NCI-H1105 (cell line): ENCODE measurements around the gene SPACA6.
"Not testable (repeated sequence)": the region's sequence is repeated elsewhere in the genome, so short reads cannot be mapped to it uniquely, and the experiment has no call there.

Experiments used
- DNase-seq: peaks from one replicate; lab custom pipeline; 2025; lab: John Stamatoyannopoulos, UW

The SPACA6 gene, protein sequence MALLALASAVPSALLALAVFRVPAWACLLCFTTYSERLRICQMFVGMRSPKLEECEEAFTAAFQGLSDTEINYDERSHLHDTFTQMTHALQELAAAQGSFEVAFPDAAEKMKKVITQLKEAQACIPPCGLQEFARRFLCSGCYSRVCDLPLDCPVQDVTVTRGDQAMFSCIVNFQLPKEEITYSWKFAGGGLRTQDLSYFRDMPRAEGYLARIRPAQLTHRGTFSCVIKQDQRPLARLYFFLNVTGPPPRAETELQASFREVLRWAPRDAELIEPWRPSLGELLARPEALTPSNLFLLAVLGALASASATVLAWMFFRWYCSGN

DNA sequence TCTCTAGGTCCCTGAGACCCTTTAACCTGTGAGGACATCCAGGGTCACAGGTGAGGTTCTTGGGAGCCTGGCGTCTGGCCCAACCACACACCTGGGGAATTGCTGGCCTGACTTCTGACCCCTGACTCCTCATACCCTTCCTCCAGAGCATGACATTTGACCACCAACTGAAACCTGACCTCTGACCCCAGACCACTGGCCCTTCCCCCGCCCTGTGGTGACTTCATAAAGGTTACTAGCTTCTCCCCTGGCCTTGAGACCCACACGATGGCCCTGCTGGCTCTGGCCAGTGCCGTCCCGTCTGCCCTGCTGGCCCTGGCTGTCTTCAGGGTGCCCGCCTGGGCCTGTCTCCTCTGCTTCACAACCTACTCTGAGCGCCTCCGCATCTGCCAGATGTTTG is at the start of gene SPACA6:
TSS of gene SPACA6 (plus strand) at position 71 of the 400 bp plus-strand sequence. CDS start at position 268, 197 bp downstream.
- DNase-seq = no peak

DNA sequence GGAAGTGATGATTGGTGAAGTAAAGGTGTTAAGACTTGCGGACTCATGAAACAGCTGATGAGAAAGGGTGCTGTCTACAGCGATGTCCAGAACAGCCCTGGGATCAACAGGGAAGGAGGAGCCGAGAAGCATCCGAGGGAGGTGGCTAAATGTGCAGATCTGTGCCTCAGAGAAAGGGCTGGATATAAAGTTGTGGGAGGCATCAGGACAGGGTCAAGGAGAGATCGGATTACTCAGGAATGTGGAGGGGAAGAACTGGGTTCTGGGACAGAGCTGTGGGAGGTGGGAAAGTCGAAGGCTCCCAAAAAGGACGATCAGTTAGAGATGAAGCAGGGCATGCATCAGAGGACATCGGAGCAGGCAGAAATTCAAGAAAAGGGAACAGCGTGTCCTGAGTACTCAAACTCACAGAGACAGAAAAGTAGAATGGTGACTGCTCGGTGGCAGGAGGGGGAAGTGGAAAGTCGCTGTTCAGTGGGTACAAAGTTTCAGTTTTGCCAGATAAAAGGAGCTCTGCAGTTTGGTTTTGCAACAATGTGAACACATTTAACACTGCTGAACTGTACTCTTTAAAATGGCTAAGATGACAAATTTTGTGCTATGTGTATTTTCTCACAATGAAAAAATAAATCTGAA is 48.4 kb upstream of the SPACA6 start:
- DNase-seq = no peak

DNA sequence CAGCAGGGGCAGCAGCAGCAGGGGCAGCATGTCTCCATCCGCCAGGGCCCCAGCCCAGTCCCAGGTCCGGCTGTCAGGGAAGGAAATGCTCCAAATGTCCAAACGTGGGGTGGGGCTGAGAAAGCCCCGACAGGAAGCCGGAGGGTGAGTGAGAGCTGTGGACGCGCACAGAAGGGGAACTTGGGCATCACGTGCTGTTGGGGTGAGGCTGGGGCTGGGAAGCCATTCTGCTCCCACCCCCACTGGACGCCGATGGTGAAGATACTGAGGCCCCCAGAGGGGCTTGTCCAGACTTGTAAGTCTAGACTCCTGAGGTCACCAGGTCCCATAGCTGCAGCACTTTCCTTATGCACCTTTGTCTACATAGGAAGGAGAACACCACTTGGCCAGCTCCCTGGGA is 46.4 kb upstream of the SPACA6 start, which contains the start of gene SIGLEC14:
TSS of gene SIGLEC14 (minus strand) at position 96 of the 400 bp plus-strand sequence. CDS start at position 30, 66 bp downstream.
- DNase-seq = not testable (repeated sequence)

DNA sequence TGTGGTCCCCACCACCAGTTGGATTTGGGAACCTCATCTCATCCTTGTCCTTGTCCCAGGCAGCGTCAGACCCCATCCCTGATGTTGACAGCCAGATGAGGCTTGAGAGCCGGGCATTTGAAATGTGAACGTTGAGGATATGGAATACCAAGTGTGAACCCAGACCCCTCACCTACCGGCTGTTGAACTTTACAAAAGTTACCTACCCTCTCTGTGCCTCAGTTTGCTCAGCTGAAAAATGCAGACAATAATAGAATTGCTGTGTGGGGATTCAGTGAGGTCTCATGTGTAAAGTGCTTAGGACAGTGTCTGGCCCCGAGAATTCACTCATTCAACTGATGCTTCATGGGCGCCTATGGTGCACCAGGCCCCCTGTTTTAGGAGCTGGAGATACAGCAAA is 45.8 kb upstream of the SPACA6 start:
- DNase-seq = no peak

DNA sequence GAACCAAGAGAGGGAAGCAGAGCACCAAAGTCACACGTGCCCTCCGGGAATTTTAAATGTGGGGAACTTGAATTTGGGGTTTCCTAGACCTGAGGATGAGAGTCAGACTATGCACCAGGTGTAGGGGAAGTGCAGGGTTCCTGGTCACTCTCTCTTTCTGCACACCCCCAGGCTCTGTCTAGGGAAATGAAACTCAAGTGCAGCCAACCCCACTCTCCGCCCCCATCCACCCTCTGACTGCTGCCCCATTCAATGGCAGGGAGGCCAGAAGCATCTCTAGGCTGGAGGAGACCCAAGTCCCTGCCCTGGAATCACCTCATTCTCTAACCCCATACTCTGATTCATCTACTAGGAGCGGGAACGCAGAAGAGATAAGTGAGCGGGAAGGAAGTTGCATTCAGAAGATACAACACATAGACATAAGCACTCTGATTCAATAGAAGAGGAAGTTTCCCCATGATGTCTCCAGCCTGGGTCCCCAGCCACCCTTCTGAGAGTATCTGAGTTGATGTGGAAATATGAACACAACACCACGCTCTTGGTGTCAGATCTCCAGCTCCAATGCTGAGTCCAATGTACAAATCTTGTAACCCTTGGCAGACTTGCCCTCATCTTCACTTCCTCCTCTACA is 41.8 kb upstream of the SPACA6 start:
- no peak for DNase-seq

DNA sequence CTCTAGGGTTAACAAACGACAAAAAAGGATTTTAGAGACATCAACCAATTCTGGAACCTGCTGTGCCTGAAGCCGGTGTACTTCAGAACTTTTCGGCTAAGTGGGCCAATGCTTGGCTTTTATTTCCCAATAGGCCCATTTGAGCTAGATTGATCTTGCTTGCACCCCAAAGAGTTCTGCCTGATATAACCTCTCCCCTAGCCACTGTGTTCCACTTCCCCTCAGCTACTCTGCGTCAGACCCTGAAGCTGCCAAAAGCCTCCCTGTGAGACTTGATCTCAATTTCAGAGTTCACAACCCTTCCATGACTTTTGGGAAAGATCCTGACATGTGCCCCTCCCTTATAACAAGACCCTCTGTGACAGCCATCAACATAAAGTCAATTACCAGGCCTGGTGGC is 40.9 kb upstream of the SPACA6 start:
- no peak for DNase-seq

DNA sequence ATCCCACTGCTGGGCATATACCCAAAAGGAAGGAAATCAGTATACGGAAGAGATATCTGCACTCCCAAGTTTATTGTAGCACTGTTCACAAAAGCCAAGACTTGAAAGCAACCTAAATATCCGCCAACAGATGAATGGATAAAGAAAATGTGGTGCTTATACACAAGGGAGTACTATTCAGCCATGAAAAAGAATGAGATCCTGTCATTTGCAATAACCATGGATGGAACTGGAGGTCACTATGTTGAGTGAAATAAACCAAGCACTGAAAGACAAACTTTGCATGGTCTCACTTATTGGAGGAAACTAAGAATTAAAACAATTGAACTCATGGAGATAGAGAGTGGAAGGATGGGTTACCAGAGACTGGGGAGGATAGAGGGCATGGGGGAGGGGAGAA is 40.0 kb upstream of the SPACA6 start:
- no peak for DNase-seq

DNA sequence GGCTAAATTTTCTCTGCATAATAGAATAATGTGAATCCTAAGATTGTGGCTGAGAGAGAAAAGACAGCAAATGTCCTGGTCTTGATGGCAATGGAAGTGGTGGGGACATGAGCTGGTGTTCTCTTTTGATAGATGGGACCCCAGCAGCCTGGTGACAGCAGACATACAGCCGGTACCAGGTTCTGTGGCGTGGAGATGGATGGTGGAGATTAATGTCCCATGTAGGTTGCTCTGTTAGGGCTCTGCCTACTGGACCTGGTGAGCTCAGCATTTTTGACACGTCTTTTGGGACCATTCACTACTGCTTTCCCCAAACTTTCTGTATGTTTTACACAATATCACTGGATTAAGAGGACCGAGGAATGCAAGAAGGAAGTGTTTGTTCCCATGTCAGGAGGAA is 38.3 kb upstream of the SPACA6 start:
- no peak for DNase-seq

DNA sequence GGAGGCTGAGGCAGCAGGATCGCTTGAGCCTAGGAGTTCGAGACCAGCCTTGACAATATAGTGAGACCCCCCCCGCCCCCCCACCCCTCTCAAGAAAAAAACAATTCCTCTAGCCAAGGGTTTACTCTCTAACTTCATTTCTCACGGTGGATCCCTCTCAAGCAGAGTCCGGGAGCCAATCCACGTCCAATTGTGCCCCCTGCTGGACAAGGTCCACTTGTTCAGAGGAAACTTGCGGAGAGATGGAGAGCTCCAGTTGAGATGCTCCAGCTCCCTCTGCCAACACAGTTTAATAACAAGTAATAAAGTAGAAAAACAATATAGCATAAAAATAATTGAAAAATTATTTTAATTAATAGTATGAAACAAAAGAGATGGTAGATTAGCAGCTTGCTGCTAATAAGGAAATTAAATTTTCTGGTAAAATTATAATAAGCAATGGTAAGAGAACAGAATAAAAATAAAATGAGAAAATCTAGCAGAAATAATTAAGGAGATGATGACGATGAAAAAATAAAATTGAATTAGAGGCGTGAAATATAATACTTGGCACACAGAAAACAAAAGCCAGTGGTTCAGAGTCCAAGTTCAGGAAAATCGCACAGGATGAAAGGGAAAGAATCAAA is 32.0 kb upstream of the SPACA6 start:
- peak; percentile 47 for DNase-seq

DNA sequence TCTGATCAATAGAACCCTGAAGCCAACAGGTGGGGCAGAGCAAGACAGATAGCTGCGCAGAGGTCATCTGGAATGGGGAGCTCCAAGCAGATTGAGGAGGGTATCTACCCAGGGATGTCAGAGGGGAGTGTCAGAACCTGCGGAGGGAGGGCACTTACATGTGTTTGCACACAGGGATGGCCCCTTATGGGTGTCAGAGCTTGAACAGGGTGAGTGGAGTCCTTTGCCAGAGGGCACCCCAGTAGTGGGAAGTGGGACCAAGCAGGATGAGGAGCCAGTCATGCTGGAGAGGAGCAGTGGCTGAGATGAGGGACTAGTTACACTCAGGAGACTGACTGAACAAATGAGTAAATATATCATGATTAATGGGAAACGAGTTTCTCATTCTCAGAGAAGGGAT is 29.5 kb upstream of the SPACA6 start:
- no peak for DNase-seq

DNA sequence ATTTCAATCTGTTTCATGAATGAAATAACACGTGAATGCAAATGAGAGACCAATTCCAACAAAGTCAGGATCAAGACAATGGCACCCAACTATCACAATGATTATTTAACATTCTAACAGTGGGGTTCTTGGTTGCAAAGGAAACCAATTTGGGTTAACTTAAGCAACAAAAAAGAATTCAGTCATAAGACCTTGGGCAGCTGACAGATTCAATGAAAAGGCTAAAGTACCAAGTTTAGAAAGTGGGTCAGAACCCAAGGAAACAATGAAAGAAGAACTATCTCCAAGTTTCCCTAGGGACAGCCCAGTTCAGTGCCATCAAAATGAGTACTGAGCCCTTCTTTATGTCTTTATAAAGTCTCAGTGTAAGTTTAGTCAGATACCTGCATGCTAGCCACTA is 29.0 kb upstream of the SPACA6 start:
- no peak for DNase-seq

DNA sequence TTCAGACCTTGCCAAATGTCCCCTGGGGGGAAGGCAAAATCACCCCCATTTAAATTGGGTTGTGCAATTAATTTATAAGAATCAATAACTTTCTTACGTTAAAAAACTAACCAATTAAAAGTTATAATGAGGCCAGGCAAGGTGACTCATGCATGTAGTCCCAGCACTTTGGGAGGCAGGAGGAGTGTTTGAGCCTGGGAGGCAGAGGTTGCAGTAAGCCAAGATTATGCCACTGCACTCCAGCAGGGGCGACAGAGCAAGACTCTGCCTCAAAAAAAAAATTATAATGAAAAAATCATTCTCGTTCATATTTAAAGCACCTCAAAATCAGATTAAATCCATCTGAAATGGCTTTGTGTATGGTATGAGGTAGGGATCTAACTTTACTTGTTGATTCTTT is 28.1 kb upstream of the SPACA6 start:
- no peak for DNase-seq

DNA sequence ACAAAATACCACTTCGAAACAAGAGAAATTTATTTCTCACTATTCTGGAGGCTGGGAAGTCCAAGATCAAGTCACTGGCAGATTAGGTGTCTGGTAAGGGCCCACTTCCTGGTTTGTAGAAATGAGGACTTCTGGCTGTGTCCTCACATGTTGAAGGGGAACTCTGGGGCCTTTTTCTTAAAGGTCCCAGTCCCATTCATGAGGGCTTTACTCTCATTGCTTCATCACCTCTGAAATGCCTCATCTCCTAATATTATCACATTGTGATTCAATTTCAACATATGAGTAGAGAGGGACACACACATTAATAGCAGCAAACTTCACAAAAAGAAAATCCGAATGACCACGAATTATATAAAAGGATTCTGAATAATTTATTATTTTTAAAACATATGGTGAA is 24.9 kb upstream of the SPACA6 start:
- DNase-seq = no peak

DNA sequence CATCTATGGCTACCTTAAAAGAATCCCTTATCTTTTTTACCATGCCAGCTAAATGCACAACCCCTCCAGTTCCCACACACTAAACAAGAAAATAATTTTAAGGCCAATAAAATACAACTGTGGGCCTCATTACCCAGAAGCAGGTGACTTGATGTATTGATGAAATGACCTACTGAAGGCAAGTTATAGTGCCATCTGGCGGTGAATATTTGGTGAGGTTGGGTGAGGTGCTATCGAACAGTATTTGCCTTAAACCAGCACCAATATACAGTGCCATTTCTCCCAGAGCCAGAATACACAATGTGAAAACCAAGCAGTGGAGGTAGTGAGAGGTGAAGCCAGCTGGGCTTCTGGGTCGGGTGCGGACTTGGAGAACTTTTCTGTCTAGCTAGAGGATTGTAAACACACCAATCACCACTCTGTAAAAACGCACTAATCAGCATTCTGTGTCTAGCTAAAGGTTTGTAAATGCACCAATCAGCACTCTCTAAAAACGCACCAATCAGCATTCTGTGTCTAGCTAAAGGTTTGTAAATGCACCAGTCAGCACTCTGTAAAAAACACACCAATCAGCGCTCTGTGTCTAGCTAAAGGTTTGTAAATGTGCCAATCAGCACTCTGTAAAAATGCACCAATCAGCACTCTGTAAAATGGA is 17.1 kb upstream of the SPACA6 start:
- DNase-seq = not testable (repeated sequence)

DNA sequence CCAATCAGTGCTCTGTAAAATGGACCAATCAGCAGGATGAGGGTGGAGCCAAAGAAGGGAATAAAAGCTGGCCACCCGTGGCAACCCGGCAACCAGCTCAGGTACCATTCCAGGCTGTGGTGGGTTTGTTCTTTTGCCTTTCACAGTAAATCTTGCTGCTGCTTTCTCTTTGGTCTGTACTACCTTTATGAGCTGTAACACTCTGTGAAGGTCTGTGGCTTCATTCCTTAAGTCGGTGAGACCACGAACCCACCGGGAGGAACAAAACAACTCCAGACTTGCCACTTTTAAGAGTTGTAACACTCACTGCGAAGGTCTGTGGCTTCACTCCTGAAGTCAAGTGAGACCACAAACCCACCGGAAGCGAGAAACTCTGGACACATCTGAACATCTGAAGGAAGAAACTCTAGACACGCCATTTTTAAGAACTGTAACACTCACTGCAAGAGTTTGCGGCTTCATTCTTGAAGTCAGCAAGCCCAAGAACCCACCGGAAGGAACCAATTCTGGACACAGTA is 16.5 kb upstream of the SPACA6 start:
- DNase-seq = no peak

DNA sequence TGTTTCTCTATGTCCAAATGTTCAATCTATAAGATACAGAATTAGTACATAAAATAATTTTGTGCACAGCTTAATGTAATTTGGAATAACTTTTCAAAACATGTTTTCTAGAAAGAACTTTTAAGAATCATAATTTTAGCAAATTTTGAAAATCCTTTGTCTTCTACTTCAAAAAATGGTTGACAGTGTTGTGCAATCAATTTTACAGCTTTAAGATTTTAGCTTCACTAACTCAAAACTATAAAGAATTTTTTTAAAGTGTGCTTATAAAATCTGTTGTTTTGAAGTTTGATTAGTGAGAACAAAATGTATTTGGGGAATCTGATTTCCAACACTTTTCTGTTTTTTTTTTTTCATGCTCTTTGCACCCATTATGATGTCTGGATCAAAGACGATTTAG is 12.7 kb upstream of the SPACA6 start:
- no peak for DNase-seq

DNA sequence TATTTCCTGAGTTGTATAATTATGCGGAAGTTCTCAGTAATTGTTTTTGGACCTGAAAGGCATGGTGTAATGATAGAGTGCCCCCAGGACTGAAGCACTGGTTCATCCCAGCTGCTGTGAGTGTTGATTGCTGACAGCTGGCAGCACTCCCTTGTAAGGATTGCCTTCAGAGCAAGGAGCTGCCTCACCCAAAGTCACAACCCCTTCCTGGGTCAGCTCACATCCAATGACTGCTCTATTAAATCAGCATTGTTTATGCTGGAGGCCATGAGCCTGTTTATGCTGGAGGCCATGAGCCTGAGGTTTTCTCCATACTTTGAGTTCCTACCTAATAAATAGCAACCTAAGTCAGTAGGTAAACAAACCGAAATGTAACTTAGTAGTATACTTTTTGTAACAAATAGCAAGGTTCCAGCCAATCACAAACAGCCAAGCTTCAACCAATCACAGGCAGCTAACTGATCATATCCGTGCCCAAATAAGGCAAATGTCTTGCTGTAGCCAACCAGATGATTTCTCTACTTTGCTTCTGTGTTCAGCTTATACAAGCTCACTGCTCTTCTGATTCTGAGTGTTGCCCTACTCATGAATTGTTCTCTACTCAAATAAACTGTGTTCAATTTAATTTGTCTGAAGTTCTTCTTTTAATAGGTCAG is 11.7 kb upstream of the SPACA6 start:
- no peak for DNase-seq

DNA sequence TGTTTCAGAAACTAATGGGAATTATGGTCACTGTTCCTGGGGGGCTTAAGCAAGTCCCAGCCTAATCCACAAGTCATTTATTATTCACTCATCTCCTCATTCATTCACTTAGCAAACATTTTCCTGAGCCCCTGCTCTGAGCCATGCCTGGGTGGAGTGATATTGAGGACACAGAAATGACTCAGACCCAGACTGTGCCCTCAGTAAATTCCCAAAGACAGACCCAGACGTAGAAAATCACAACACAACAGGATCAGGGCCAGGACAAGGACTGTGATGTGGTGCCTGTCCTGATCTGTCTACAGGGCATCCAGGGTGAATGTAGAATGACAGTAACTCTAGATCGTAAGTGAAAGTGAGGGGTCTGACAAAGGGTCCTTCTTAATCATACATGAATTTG is 7.0 kb upstream of the SPACA6 start:
- DNase-seq = no peak

DNA sequence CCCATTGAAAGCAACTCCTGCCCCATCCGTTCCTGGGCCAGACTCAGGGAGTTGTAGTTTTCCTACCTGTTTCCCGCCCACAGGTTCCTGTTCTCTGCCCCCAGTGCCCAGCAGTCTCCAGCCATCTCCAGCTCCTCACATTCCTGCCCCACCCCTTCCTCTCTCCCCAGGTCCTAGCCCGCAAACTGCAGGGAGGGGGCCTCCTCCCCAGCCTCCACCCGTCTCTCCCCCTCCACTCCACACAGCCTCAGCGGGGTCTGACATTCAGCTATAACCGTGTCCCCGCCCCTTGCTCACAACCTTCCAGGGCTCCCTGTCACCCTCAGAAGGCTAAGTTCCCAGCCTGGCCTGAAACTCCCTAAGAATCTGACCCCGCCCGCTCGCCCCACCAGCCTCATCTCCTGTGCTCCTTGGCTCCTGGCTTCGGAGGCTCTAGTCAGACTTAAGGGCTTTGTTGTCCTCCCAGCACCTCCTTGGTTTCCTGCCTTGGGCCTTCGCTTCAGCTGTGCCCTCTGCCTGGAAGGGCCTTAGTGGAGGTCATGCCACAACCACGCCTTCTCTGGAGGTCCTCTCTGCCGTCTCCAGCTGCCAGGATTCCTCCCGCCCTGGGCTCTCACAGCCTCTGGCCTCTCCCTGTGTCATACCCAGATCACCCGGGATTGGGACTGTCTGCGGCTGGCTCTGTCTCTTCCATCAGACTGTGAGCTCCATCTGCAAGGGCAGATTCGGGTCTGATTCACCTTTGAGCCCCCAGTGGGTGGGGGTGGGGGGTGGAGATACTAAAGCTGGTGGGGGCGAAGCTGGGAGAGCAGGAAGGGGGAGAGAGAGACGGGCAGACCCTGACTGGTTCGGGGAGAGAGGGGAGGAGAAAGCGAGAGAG is 5.1 kb upstream of the SPACA6 start:
- DNase-seq = no peak
